Activated CD4-positive, alpha-beta T cell treated with anti-CD3 and anti-CD28 coated beads, Interleukin-2, amount 50 U/mL, for 16 hours (primary cell): Measurements from ENCODE around the gene BUB1B.
A peak's percentile ranks its signal among the peaks of the same experiment; 100 is the strongest.
"Not testable (repeated sequence)": the region's sequence is repeated elsewhere in the genome, so short reads cannot be mapped to it uniquely, and the experiment has no call there.

ENCODE experiments used
- DNase-seq: peaks from one replicate; pipeline ENCODE4 v3.0.0-alpha.2; 2020

BUB1B gene

DNA sequence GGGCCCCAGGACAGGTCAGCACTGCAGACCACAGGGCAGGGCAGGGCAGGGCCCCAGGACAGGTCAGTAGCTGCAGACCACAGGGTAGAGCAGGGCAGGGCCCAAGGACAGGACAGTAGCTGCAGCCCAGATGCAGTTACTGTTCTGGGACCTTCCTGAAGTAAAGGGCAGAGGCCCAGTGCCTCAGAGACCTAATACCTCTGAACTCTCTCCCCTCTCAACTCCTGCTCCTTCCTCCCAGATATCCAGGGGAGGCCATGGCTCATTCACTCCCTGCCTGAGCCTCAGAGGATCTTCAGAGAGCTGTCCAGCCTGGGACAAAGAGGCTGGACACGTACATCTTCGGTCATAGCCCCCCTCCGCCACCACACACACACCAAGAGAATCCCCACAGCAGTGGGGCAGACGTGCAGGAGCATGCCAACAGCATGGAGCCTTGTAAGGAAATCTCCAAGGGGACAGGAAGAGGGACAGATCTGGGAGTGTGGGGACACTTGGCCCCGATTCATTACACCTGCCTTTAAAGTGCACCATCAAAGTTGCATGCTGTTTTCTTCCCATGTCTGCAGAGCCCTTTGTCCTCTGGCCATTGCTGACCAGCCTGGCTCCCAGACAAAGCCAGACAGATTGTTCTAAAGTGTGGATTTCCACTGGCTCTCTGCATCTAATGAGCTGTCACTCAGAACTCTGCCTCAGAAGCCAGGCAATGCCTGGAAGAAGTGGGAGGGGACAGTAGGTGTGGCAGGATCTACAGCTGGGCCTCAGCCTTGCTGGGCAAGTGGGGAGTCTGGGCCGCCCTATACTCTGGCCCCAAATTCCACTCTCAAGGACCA lies 24.2 kb upstream of the BUB1B start:
- DNase-seq: no peak

DNA sequence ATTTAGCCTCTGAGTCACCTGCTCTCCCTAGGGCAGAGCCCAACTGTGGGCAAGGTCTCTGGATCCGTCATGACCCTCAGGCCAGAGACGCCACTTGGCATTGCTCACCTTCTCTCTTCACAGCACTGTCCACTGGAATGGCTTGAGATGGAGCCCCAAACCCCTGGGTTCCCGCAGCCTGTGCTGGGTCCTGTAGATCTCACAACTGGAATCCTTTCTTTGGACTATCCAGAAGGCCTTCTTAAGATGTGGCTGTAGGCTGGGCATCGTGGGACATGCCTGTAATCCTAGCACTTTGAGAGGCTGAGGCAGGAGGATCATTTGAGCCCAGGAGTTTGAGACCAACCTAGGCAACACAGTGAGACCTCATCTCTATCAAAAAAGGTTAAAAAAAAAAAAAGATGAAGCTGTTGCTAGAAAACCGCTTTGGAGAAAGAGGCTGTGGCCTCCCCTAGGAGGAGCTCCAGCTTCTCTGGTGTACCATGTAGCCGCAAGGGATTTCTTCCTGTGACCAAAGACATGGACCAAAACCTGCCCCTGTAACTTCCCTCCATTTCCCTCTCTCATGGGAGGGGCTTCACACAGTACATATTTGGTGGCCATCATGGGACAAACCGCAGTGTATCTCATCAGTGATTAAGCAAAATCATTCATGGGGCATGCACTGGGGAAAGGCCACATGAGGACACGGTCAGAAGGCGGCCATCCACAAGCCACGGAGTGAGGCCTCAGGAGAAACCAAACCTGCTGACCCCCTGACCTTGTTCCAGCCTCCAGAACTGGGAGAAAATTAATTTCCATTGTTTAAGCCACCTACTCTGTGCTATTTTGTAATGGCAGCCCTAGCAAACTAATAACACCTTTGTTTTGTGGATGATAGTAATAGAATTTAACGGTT lies 23.3 kb upstream of the BUB1B start:
- DNase-seq: no peak

DNA sequence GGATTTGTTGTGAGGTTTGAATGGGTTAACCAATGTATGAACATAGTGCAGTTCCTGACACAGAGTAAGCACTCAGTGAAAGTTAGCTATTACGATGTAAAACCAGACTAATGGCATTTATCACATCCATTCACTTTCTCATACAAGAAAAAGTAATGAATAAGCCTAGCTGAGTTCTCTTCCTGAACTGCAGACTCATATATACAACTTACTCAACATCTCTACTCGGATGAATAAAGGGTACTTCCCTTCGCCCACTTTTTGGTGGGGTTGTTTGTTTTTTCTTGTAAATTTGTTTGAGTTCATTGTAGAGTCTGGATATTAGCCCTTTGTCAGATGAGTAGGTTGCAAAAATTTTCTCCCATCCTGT lies 22.7 kb upstream of the BUB1B start:
- not testable (repeated sequence) for DNase-seq

DNA sequence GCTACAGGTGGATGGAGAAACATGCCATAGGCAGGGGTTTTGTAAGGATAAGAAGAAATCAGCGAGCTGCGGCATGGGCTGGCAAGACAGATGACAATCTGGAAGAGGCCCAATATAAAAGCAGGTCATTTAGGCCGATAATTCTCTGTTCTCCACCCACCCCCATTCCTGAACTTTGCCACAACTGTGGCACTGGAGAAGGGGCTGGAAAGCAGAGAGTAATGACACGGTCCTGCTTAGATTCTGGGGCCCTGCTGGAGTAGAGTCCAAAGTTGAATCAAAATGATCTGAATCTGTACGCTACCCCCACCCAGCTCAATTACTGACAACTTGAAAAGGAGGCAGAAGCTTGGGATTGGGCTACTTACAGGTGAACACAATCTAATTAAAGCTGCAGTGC lies 18.4 kb upstream of the BUB1B start:
- DNase-seq: no peak

DNA sequence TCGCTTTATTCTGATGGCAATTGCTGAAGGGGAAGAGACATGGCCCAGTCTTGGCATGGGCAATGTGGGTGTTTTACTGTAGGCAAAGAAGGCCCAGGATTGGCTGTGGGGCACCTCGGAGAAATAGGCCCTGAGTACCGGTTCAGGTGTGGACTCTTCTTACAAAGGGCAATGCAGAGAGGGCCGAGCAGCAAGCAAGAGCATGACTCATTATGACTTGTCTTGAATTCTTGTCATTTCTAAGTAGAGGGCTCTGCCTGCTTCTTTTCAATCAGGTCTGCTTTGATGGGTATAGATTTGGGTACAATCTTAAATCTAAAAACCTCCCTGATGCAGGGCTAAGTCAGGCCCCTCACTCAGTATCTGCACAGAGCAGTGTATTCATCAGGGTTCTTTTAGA lies 14.8 kb upstream of the BUB1B start:
- no peak for DNase-seq

DNA sequence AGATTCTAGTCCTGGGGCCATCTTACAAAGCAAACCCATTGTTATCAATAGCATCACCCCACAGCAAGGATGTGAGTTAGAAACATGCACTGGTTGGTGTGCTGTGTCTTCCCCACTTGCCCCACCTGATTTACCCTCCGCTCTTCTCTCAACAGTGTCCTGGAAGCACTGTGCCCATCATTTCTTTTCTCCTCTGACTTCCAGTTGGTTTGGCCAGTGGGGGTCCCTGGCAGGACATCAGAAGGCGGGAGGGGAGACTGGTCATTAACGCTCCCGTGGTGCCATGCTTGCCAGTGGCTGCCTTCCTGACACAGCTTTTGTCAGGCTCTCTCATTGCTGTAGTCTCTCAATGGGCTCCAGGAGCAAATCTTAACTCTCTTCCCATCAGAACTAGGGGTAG lies 11.5 kb upstream of the BUB1B start:
- DNase-seq: no peak

DNA sequence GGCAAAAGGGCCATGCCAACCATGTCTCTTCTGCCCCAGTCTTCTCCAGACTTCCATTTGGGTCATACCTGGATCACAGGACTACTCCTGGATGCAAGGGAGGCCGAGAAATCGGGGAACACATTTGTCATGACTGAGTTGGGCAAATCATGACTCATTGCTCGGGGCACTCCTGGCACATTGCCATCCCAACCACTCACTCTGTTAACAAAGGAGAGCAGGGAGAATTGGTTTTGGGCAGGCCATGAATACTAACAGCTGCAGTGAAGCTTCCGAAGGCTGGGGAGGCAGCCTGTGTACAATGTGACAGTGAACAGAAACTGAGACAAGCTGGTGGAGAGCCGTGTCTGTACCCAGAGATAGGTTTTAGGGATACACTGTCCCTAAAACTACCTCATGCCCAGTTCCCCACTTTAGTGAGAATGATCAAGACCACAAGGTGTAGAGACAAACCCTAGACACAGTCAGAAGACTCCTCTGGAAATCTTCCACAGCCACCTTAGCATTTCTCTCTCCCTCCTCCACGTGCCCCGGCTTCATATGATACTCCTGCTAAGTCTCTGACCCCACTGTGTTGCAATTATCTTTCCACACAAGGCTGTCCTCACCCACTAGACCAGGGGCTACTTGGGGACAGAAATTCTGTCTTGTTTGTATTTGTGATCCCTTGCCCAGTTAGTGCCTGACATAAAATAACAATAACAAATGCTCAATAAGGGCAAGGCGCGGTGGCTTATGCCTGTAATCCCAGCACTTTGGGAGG lies 10.5 kb upstream of the BUB1B start:
- no peak for DNase-seq

DNA sequence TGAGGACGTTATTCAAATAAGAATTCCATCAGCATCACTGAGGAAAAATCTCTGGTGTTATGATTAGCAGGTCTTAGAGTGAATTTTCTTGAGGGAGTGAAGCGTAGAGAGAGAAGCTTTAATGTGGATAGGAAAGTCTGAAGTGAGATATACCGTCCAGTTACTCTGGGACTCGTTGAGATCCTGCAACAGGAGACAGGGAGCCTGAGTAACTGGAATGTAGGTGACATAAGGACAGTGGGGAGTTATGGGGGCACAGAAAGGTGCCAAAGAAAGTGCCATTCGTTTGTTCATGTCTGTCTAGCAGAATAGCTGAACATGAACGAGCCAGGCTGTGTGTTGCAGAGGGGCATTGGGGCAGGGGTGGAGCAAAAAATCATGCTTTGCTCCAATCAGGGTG lies 9.4 kb upstream of the BUB1B start:
- DNase-seq: no peak

DNA sequence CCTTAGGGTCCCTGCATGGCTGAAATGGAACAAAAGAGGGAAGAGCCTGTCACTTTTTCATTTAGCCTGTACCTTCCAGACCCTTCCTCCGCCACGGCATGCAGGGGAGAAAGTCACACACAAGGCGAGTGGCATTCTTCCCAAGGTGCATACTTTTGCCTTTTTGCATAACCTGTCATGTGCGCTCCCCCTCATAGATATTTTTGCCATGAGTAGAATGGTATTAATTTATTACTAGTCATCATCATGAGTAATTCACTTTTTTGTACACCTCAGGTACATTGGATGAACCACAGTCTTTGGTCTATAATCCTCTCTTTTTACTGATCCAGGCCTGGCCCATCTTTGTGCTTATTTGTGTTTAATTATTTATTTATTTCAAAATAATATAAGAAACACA lies 8.9 kb upstream of the BUB1B start:
- no peak for DNase-seq

DNA sequence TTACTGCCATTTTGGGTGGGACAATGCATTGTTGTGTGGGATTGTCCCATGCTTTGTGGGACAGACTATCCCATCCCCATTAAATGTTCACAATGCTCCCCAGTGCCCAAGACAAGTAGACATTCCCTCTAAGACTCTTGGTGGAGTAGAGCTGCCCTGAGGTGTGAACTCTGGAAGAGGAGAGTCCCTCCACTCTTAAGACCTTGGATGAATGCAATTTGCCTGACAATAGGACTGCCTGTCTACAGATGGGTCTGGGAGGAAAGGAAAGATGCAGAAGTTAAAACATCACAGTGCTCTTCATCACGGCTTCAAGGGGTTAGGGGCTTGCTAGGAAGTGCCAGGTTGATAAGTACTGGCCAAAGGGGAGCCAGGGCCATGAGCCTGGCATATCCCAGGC lies 6.0 kb upstream of the BUB1B start:
- not testable (repeated sequence) for DNase-seq

DNA sequence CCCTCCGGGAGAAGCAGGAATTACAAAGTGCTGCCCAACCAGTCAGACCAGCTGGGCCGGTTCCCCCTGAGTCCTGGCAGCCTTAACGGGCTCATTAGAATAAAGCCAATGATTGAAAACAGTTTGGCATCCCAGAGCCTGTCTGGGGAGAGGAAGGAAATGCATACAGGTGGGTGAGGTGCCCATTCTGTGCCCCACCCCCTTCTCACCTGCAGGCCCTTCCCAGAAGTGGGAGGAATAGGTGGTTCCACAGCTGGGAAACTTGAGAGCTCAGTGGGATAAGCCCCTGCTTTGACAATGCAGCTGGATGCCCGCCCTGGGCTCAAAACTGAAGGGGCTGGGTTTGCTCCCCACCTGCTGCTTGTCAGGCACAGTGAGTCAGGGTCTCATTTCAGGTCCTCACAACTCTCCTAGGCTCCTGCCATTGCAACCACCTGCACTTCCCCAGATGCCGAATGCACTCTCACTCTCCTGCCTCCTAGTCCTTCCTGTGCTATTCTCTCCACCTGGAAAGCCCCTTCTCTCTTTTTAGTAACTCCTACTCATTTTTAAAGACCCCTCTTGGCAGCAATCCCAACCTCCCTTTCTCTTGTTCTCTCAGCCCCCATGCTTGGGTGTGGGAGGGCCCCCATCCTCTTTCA lies 5.5 kb upstream of the BUB1B start:
- DNase-seq: no peak

DNA sequence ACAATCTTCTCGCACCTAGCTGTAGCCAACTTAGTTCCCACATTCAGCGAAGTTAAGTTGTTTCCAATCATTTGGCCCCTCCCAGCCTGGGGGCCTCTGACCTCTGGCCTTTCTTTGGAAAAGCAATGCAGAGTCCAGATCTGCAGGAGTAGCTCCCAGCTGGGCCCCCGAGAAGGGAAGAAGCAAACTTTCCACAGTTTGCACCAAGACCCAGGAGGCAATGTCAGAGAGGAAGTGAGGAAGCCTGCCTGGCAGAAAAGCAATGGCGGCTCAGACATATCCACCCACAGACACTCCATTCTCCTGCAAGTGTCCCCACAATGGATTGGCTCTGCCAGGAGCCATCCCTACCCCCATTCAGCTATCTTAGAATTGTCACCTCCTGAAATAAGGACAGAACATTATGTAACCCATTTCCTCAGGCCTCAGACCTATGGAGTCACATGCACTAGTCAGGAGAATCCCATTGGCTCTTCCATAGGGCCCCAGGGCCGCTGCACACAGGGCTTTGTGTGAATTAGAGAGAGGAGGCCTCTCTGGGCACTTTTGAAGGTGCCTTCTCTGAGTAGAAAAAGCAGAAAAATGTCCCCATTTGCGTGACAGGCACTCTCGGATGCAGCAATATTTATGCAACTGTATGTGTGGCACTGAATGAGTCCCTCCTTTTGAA lies 3.0 kb upstream of the BUB1B start:
- DNase-seq: no peak

DNA sequence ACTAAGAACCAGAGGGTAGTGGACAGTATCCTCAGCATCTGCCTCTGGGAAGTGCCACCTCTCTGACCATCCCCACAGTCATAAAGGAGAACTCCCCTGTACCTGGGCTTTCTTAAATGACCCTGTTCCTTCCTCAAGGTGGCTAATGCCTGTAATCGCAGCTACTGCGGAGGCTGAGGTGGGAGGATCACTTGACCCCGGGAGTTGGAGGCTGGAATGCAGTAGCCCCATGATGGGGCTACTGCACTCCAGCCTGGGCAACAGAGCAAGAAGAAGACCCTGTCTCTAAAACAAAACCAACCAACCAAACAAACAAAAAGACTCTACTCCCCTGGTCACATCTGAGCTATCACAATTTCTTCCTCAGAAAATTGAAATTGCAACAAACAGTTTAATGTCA lies 848 bp upstream of the BUB1B start:
- DNase-seq: no peak

DNA sequence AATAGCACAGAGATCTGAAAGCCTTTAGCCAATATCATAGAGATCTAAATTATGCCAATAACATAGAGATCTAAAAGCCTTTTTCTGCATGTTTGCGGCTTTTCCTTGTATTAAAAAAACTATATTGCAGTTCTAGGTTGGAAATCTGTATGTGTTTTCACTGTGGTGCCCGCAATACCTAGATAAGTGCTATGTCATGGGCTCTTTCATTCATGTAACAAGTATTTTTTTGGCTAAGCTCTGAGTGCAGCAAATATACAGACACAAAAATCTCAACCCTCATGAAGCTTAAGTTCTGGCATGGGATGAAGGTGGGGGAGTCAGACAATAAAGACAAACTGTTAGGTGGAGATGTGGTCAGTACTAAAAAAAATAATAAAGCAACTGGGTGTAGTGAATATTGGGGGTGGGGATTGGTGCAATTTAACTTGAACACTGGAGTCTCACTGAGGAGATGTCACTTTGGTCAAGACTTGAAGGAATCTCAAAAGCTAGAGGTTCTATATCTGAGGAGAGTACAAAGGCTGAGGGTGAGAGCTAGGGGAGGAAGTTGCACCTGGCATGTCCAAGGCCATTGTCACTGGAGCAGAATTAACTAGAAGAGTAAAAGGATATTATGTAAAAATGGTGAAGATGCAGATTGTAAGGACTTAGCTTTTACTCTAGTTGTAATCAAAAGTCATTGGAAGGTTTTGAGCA lies 973 bp downstream of the BUB1B start:
- no peak for DNase-seq

DNA sequence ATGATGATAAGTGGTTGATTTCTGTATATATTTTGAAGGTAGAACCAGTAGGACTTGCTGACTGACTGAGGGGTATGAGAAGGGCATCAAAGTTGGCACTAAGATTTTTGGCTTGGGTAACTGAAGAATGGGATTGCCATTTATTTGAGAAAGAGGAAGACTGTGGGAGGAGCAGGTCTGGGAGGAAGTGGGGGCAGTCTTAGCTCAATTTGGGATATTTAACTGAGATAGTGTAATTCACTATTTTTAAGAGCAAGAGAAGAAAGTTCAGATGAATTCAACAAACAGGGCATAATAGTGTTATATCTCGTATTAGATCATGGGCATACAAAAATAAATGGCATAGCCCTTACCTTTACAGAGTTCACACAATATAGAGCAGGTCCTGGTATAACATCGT lies 1.7 kb downstream of the BUB1B start:
- no peak for DNase-seq

DNA sequence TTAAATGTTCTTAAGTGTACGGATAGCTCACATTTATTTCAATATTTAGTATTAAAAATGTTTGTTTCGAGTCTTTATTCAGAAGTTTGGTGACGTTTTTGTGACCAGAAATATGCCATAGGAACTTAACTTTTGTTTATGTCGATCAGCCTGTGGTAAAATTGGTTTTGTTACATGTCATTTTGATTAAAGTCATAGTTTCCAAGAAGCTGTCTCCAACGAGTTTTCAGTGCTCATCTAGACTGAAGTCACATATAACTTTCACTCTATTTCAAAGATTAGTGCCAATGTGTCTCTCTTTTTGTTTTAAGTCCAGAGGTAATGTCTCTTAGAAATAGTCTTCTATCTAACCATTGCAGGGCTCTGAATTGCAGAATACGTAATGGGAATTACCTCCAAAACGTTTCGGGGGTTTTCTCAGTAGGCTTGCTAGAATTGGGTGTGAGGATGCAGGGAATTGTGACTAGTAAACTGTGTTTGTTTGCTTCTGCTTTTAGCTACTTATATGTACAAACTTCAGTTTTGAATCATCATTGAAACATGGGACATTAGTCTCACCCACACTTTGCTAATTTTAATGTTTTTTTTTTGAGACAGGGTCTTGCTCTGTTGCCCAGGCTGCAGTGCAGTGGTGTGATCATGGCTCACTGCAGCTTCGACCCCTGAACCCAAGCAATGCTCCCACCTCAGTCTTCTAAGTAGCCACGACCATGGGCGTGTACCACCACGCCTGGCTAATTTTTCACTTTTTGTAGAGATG lies 3.0 kb downstream of the BUB1B start:
- DNase-seq: peak; percentile 39

DNA sequence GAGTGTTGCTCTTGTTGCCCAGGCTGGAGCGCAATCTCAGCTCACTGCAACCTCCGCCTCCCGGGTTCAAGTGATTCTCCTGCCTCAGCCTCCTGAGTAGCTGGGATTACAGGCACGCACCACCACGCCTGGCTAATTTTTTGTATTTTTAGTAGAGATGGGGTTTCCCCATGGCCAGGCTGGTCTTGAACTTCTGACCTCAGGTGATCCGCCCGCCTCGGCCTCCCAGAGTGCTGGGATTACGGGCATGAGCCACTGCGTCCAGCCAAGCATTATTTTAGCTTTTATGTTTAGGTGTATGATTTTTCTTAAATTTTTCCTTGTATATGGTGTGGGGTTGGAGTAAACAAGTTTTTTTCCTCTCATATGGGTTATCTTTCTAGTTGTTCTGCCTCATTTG lies 6.5 kb downstream of the BUB1B start:
- not testable (repeated sequence) for DNase-seq

DNA sequence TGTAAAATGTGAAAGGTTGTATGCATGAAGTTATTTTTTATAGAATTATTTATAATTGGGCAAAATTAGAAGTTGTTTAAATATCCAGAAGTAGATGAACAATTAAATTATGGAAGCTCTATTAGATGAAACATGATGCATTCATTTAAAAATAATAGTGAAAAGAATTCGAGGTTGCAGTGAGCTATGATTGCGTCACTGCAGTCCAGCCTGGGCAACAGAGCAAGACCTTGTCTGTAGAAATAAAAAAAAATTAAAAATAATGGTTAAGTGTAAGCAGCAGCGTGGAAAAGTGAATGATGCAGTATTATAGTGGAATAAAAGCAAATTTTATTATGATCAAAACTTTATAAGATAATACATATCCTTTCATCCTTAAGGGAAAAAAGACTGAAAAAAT lies 14.3 kb downstream of the BUB1B start:
- no peak for DNase-seq

DNA sequence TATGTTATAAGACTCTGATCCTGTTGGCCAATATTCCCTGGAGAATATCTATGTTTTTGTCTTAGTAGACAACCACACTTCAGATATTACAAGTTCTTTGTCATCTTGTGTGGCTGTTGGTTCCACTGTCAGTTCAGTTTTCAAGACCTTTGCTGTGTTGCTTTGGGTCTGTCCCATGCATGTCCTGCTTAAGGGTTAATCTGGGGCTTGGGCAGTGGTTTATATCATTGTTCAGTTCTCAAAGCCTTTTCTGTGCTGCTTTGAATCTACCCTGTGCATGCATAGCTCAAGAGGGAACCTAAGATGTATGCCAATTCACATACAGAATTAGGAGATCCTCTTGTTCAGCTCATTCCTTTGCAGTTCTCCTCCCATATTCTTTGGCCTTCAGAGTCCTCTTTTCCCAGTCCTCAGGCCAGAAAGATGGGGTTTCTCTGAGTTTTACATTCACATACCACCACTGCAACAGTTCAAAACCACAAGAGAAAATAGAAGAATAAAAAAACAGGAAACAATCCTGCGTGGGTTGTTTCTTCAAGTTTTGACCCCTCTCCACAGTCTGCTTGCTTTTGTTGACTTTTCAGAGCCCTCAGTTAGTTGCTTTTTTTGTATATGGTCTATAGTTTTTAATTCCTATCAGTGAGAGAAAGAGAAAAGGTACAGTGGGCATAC lies 21.6 kb downstream of the BUB1B start:
- DNase-seq: no peak
